H1 (cell line): ENCODE results near the gene BGLAP. TPM values are rescaled to one million over a fixed set of nuclear protein-coding genes. Genes with fewer than 3 reads are reported as not detected.

Source experiments
- CTCF ChIA-PET: fragments of 300-600 bp; sonication (Branson Sonifier 250); formaldehyde crosslinking; loops from one replicate; lab custom pipeline; 2021; ENCODE audit not compliant: partially characterized antibody; lab: Charles Lee
- POLR2A ChIA-PET: fragments of 300-600 bp; sonication (Branson Sonifier 250); formaldehyde crosslinking; loops from one replicate; lab custom pipeline; 2021; ENCODE audit warnings: inconsistent platforms; ENCODE audit not compliant: partially characterized antibody; lab: Charles Lee
- DNase-seq, 2 experiments: peaks; one replicate each; pipeline versions ENCODE4 v3.0.0 to v3.0.0-alpha.2; 2010 to 2022; ENCODE audit warnings: low spot score in 2 of 2, low read depth in 1 of 2, mixed read lengths in 1 of 2
- FAIRE-seq: peaks from 2 replicates; lab custom pipeline; 2011; peaks lifted over from hg19 to GRCh38; lab: Jason Lieb, UNC
- H2AFZ ChIP-seq: 2 replicates; pipeline ENCODE4 v1.8.1; 2012; ENCODE audit warnings: low read length, inconsistent platforms
- H2AK5ac ChIP-seq: 2 replicates; pipeline ENCODE4 v1.6.1; 2013; ENCODE audit warnings: low read depth, low read length
- H2BK120ac ChIP-seq: replicated peaks from 2 replicates; pipeline ENCODE3; 2013; ENCODE audit warnings: low read depth, low read length, inconsistent platforms
- H2BK12ac ChIP-seq: 2 replicates; pipeline ENCODE4 v1.6.1; 2013; ENCODE audit warnings: low read depth, low read length
- H2BK15ac ChIP-seq: 2 replicates; pipeline ENCODE4 v1.6.1; 2013; ENCODE audit warnings: low read length
- H2BK20ac ChIP-seq: 2 replicates; pipeline ENCODE4 v1.6.1; 2013; ENCODE audit warnings: low read length
- H2BK5ac ChIP-seq: 2 replicates; pipeline ENCODE4 v1.6.1; 2013; ENCODE audit warnings: low read depth, low read length
- H3K14ac ChIP-seq: 2 replicates; pipeline ENCODE4 v1.6.1; 2013; ENCODE audit warnings: inconsistent platforms; ENCODE audit not compliant: insufficient read length
- H3K18ac ChIP-seq: 2 replicates; pipeline ENCODE4 v1.6.1; 2013; ENCODE audit warnings: low read length; ENCODE audit errors: extremely low read depth
- H3K23ac ChIP-seq: 2 replicates; pipeline ENCODE4 v1.6.1; 2013; ENCODE audit warnings: inconsistent platforms; ENCODE audit not compliant: insufficient read length
- H3K23me2 ChIP-seq: 2 replicates; pipeline ENCODE4 v1.6.1; 2013; ENCODE audit warnings: low read depth, low read length
- H3K27ac ChIP-seq: 2 replicates; pipeline ENCODE4 v1.6.1; 2011; ENCODE audit warnings: low read depth, low read length, inconsistent platforms
- H3K27me3 ChIP-seq, 4 experiments: replicated peaks in 1 of 4; 1 replicate in 1 of 4; 2 replicates in 3 of 4; pipeline versions ENCODE4 v1.6.1 to v1.8.1; 2011 to 2013; ENCODE audit warnings: low read length in 3 of 4, mild to moderate bottlenecking in 3 of 4, inconsistent platforms in 2 of 4, mixed read lengths in 2 of 4, moderate library complexity in 1 of 4; ENCODE audit not compliant: control insufficient read depth in 3 of 4, insufficient read depth in 3 of 4; ENCODE audit errors: extremely low read depth in 1 of 4
- H3K36me3 ChIP-seq, 4 experiments: 2 replicates each; pipeline versions ENCODE4 v1.6.1 to v1.8.1; 2011 to 2013; ENCODE audit warnings: mild to moderate bottlenecking in 4 of 4, low read length in 3 of 4, moderate library complexity in 2 of 4, control low read depth in 1 of 4, inconsistent platforms in 1 of 4; ENCODE audit not compliant: insufficient read depth in 4 of 4, control insufficient read depth in 2 of 4
- H3K4ac ChIP-seq: replicated peaks from 2 replicates; pipeline ENCODE3; 2013; ENCODE audit warnings: low read length, low read depth, mixed read lengths, inconsistent platforms; ENCODE audit not compliant: insufficient read length
- H3K4me1 ChIP-seq, 4 experiments: replicated peaks in 1 of 4; 1 replicate in 1 of 4; 2 replicates in 3 of 4; pipeline versions ENCODE4 v1.6.1 to v1.8.1; 2011 to 2013; ENCODE audit warnings: low read length in 3 of 4, inconsistent platforms in 2 of 4, mixed read lengths in 1 of 4; ENCODE audit not compliant: insufficient read depth in 4 of 4, control insufficient read depth in 3 of 4
- H3K4me2 ChIP-seq, 2 experiments: 2 replicates each; pipeline versions ENCODE4 v1.6.1 to v1.8.1; 2011 to 2013; ENCODE audit warnings: low read depth in 2 of 2, low read length in 2 of 2, control low read depth in 1 of 2, inconsistent platforms in 1 of 2, mild to moderate bottlenecking in 1 of 2; ENCODE audit not compliant: insufficient read depth in 1 of 2
- H3K4me3 ChIP-seq, 4 experiments: fragments of 200-600, 300-600 bp in 1 of 4; sonication (generic), shearing (Covaris generic), sonication (Bioruptor Twin) in 1 of 4; 2 replicates each; pipeline versions ENCODE4 v1.5.1 to v1.8.1; 2011 to 2016; ENCODE audit warnings: low read length in 4 of 4, low read depth in 3 of 4, control low read depth in 2 of 4, inconsistent platforms in 2 of 4, mild to moderate bottlenecking in 2 of 4, mixed read lengths in 1 of 4, moderate library complexity in 1 of 4; ENCODE audit not compliant: insufficient read depth in 2 of 4; ENCODE audit errors: extremely low read depth in 1 of 4
- H3K56ac ChIP-seq: replicated peaks from 2 replicates; pipeline ENCODE3; 2013; ENCODE audit warnings: low read depth, mild to moderate bottlenecking, mixed read lengths, low read length, inconsistent platforms; ENCODE audit not compliant: insufficient read length
- H3K79me1 ChIP-seq: 2 replicates; pipeline ENCODE4 v1.6.1; 2013; ENCODE audit warnings: low read depth, low read length, control low read depth
- H3K79me2 ChIP-seq, 2 experiments: 2 replicates each; pipeline versions ENCODE4 v1.6.1 to v1.8.1; 2012 to 2013; ENCODE audit warnings: low read length in 2 of 2, mild to moderate bottlenecking in 2 of 2, inconsistent platforms in 1 of 2; ENCODE audit not compliant: insufficient read depth in 2 of 2, control insufficient read depth in 1 of 2
- H3K9ac ChIP-seq, 4 experiments: replicated peaks in 1 of 4; 1 replicate in 1 of 4; 2 replicates in 3 of 4; pipeline versions ENCODE4 v1.6.1 to v1.8.1; 2011 to 2013; ENCODE audit warnings: low read depth in 3 of 4, low read length in 3 of 4, control low read depth in 2 of 4, mild to moderate bottlenecking in 2 of 4, moderate library complexity in 2 of 4, inconsistent platforms in 1 of 4; ENCODE audit errors: extremely low read depth in 1 of 4
- H3K9me3 ChIP-seq, 2 experiments: 2 replicates each; pipeline versions ENCODE4 v1.6.1 to v1.8.1; 2012 to 2013; ENCODE audit warnings: mild to moderate bottlenecking in 2 of 2, moderate library complexity in 2 of 2, control low read depth in 1 of 2, inconsistent platforms in 1 of 2, low read depth in 1 of 2, low read length in 1 of 2, mixed read lengths in 1 of 2; ENCODE audit not compliant: insufficient read depth in 2 of 2
- H4K20me1 ChIP-seq, 2 experiments: replicated peaks in 1 of 2; 2 replicates each; pipeline versions ENCODE3 to v1.8.1; 2011 to 2013; ENCODE audit warnings: inconsistent platforms in 2 of 2, low read length in 2 of 2, mild to moderate bottlenecking in 1 of 2; ENCODE audit not compliant: insufficient read depth in 2 of 2, control insufficient read depth in 1 of 2
- H4K5ac ChIP-seq: 2 replicates; pipeline ENCODE4 v1.6.1; 2013; ENCODE audit warnings: low read length, low read depth, mixed read lengths, inconsistent platforms; ENCODE audit not compliant: insufficient read length
- H4K8ac ChIP-seq: 2 replicates; pipeline ENCODE4 v1.8.0; 2013; ENCODE audit warnings: mild to moderate bottlenecking, moderate library complexity, low read length, inconsistent platforms; ENCODE audit not compliant: insufficient read depth; ENCODE audit errors: extremely low read depth
- H4K91ac ChIP-seq: replicated peaks from 2 replicates; pipeline ENCODE3; 2013; ENCODE audit warnings: low read length, mixed read lengths, inconsistent platforms; ENCODE audit not compliant: insufficient read length
- ASH2L ChIP-seq: fragments of 200-600, 300-600 bp; sonication (generic); IDR thresholded peaks from one replicate; pipeline ENCODE4 v1.7.1; 2017; ENCODE audit warnings: low read length
- BACH1 ChIP-seq: IDR thresholded peaks from 2 replicates; pipeline ENCODE4 v1.6.1; 2012; ENCODE audit warnings: low read length, improper control_type of control experiment
- BCL11A ChIP-seq, 2 experiments: IDR thresholded peaks; one replicate each; pipeline ENCODE4 v1.6.1; 2011; ENCODE audit warnings: low read depth in 2 of 2, low read length in 2 of 2, mild to moderate bottlenecking in 2 of 2
- CEBPB ChIP-seq: IDR thresholded peaks from 2 replicates; pipeline ENCODE4 v1.6.1; 2012; ENCODE audit warnings: low read depth, low read length
- CREB1 ChIP-seq: IDR thresholded peaks from 2 replicates; pipeline ENCODE4 v1.6.1; 2012; ENCODE audit warnings: inconsistent platforms
- CTBP2 ChIP-seq: IDR thresholded peaks from 2 replicates; pipeline ENCODE4 v1.7.0; 2011; ENCODE audit warnings: borderline replicate concordance, mild to moderate bottlenecking, moderate library complexity, mixed read lengths, low read length; ENCODE audit not compliant: insufficient read depth, insufficient read length
- EGR1 ChIP-seq: IDR thresholded peaks from 2 replicates; pipeline ENCODE4 v1.6.1; 2011; ENCODE audit warnings: low read depth, low read length, borderline replicate concordance
- GABPA ChIP-seq: IDR thresholded peaks from 2 replicates; pipeline ENCODE4 v1.6.1; 2011; ENCODE audit warnings: mild to moderate bottlenecking, low read length, moderate library complexity, borderline replicate concordance; ENCODE audit not compliant: insufficient read depth
- MAFK ChIP-seq: IDR thresholded peaks from 2 replicates; pipeline ENCODE4 v1.6.1; 2012; ENCODE audit warnings: low read depth, mild to moderate bottlenecking, improper control_type of control experiment, low read length
- RAD21 ChIP-seq, 2 experiments: IDR thresholded peaks in 1 of 2; conservative IDR thresholded peaks in 1 of 2; 2 replicates each; pipeline ENCODE4 v1.6.1; 2011; ENCODE audit warnings: low read depth in 2 of 2, low read length in 2 of 2, improper control_type of control experiment in 1 of 2, inconsistent platforms in 1 of 2, mild to moderate bottlenecking in 1 of 2, moderate library complexity in 1 of 2
- TAF7 ChIP-seq: optimal IDR thresholded peaks from 2 replicates; pipeline ENCODE3; 2011; ENCODE audit warnings: low read depth, mild to moderate bottlenecking, inconsistent platforms, low read length, moderate library complexity, borderline replicate concordance
- TBP ChIP-seq: IDR thresholded peaks from 2 replicates; pipeline ENCODE4 v1.6.1; 2011; ENCODE audit warnings: low read depth, low read length, improper control_type of control experiment
- WGBS, 2 experiments: shearing (Covaris generic) in 1 of 2; methylation state at CpG; one replicate each; pipeline versions ENCODE4 v1.1.6 to v1.1.7; 2013 to 2015; ENCODE audit warnings: low lambda C conversion rate in 2 of 2, mixed read lengths in 2 of 2, inconsistent platforms in 1 of 2, low coverage in 1 of 2, missing lambda C conversion rate in 1 of 2; ENCODE audit not compliant: insufficient replicate concordance in 2 of 2, insufficient coverage in 1 of 2, insufficient read length in 1 of 2; ENCODE audit errors: extremely low coverage in 1 of 2, missing lambda C conversion rate in 1 of 2; 5-methylcytosine and 5-hydroxymethylcytosine counted together
- polyA plus RNA-seq, 7 experiments: library from polyadenylated mRNA; depleted of rRNA in 3 of 7; stranded (reverse) in 5 of 7; unstranded in 2 of 7; fragments of >200 nt in 5 of 7; fragments of 200-250 nt in 2 of 7; gene quantifications; 1 replicate in 5 of 7; 2 replicates in 1 of 7; 4 replicates in 1 of 7; pipeline versions ENCODE4 v1.2.1 to v1.2.3, GENCODE V29; 2011 to 2013; ENCODE audit warnings: missing spikeins in 2 of 7, mixed read lengths in 2 of 7
- total RNA-seq: library from RNA; stranded (reverse); fragmentation: NEBNext Ultra II Directional; extraction: Animal tissue kit (Norgen Biotek cat#: 25700); gene quantifications from 2 replicates; pipeline ENCODE4 v1.2.1, GENCODE V29; 2021

Gene BGLAP
- total and polyA plus RNA-seq, 2 of the 8 experiments (the other 6 are each of a cell fraction or from before 2014, with no cell fraction given) = 1.2 to 1.5 TPM

- H2BK15ac ChIP-seq = 0 out of 2 replicates have a peak overlapping the region, but pooled peaks have one; percentile 98
- no peak overlapping the region; a peak in 3 of 7 replicates for H3K9ac ChIP-seq
- H3K9me3 ChIP-seq = no peaks in the 10 kb centered on the region; a peak in 1 of 4 replicates
- H2BK5ac ChIP-seq = no peak overlapping the region; the same call in 1 of the 2 replicates
- no peak overlapping the region for H2AFZ ChIP-seq
- no peak overlapping the region for H3K4ac ChIP-seq
- H3K79me2 ChIP-seq = peaks cover 7 to 24% of the 10 kb centered on the region in 2 experiments
- no peaks in the 10 kb centered on the region for H3K27me3 ChIP-seq
- H3K4me3 ChIP-seq = peak overlapping the region in 3 of 4 experiments; percentile 88 to 97 (median 96); a peak in 7 of 8 replicates
- no peak overlapping the region for H2BK20ac ChIP-seq
- H3K79me1 ChIP-seq = peaks cover 4% of the 10 kb centered on the region
- H2BK12ac ChIP-seq = no peak overlapping the region
- H3K56ac ChIP-seq = no peak overlapping the region
- no peak overlapping the region for H4K8ac ChIP-seq
- H3K23me2 ChIP-seq = 0 out of 2 replicates have a peak, but pooled peaks cover 3% of the 10 kb centered on the region
- H4K91ac ChIP-seq = no peak overlapping the region
- no peak overlapping the region for H3K23ac ChIP-seq
- 95% methylated on average over 13 of the region's 16 CpGs; no CpG with 5 or more reads in 1 of the 2 experiments for WGBS, 2 experiments
- POLR2A ChIA-PET = interaction anchor here (0.6 to 6.5 kb wide), 17 partner anchors 10 to 117 kb away, joined by 3 to 77 read pairs (median 11); partner anchors contain the start of genes LMNA, SEMA4A, SLC25A44 and SMG5
- peaks cover 3 to 22% (median 5%) of the 10 kb centered on the region in 4 experiments; a peak in 6 of 8 replicates for H3K36me3 ChIP-seq
- H3K27ac ChIP-seq = 0 out of 2 replicates have a peak overlapping the region, but pooled peaks have one; percentile 45
- no peak overlapping the region for H2BK120ac ChIP-seq
- H3K18ac ChIP-seq = no peak overlapping the region
- CTCF ChIA-PET = interaction anchor here (0.6 to 4.5 kb wide), 11 partner anchors 11 to 617 kb away, joined by 3 to 34 read pairs (median 5); partner anchors contain the start of gene SLC25A44
- no peak overlapping the region for H4K5ac ChIP-seq
- H3K14ac ChIP-seq = no peak overlapping the region
- H3K4me2 ChIP-seq = peak overlapping the region; percentile 63 to 86; a peak in 3 of 4 replicates
- FAIRE-seq = no peak
- peaks cover 0 to 5% (median 3%) of the 10 kb centered on the region in 4 experiments; a peak in 4 of 7 replicates for H3K4me1 ChIP-seq
- H2AK5ac ChIP-seq = no peak overlapping the region
- DNase-seq = no peak
- H4K20me1 ChIP-seq = no peaks in the 10 kb centered on the region
- TF ChIP-seq TBP (no peak), GABPA (no peak), EGR1 (no peak), TAF7 (no peak), RAD21 (IDR thresholded peaks at IDR 0.05 in 1 of 2, conservative IDR thresholded peaks at IDR 0.05 in 1 of 2; ENCODE audit: low read depth in 2 of 2, low read length in 2 of 2) (no peak), MAFK (peak; percentile 29; the same call in 1 of the 2 replicates), BACH1 (peak; percentile 59; the same call in 1 of the 2 replicates), CTBP2 (no peak), CEBPB (no peak), CREB1 (no peak), BCL11A (IDR thresholded peaks at IDR 0.05; ENCODE audit: low read depth in 2 of 2, low read length in 2 of 2) (no peak), ASH2L (no peak)
Observed at GRCh38 chr1:156214024-156214748, 27.8 kb upstream of the BGLAP start.
